ENCODE results near the gene RASSF5. TPM values are rescaled to one million over a fixed set of nuclear protein-coding genes. Genes with fewer than 3 reads are reported as not detected.
A peak's percentile ranks its signal among the peaks of the same experiment; 100 is the strongest.

Gene RASSF5
- total and polyA plus RNA-seq, 2 of the 13 experiments (the other 11 are each of a cell fraction or from before 2014, with no cell fraction given), result 0.18 to 0.40 TPM

DNA sequence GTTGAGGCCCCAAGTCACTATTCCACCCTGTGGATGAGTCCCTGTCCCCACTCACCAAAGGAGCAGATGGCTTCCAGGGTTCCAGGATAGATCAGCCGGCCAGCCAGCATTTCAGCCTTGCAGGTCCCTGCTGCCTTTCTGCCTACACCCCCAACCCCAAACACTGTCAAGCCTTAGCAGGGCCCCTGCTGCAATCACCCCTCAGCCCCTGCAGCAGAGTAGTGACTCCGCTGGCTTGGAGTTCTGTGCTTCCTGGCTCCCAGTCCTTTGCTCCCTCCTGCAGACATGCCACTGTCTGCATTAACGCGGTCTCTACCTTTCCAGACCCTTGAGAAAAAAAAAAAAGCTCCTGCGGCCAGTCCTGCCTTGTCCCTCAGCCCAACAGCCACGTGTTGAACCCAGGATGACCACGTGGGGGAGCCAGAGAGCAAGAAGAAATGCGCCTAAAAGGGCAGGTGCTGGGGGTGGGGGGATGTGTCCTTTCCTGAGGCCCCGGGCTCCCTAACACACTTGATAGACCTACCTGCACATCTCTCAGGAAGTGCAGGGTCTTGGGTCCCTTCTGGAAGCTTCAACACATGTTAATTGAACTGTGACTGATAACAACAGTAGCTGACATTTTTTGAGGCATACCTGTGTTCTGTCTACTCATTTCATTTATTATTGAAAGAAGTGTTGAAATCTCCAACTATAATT, 37.4 kb downstream of the RASSF5 start (continued):
- TF ChIP-seq SMC3 (IDR thresholded peaks at IDR 0.05; ENCODE audit: low read length) (peak; percentile 64), ZNF687 (CRISPR knock-in tag; IDR thresholded peaks at IDR 0.05) (0 out of 2 replicates have a peak, but pooled peaks have one; percentile 14), CREB1 (IDR thresholded peaks at IDR 0.05) (no peak), CREB1 (CRISPR knock-in tag; IDR thresholded peaks at IDR 0.05) (no peak), REPIN1 (CRISPR knock-in tag; IDR thresholded peaks at IDR 0.05; ENCODE audit: borderline replicate concordance, low read depth) (no peak), ARHGAP35 (CRISPR knock-in tag; IDR thresholded peaks at IDR 0.05; ENCODE audit: borderline replicate concordance) (no peak), RAD21 (CRISPR knock-in tag; IDR thresholded peaks at IDR 0.05) (peak; percentile 38; the same call in 1 of the 2 replicates), BORCS8-MEF2B (CRISPR knock-in tag; IDR thresholded peaks at IDR 0.05) (no peak), ZNF570 (CRISPR knock-in tag; IDR thresholded peaks at IDR 0.05; ENCODE audit: borderline replicate concordance) (no peak), NFRKB (IDR thresholded peaks at IDR 0.05) (no peak), ZNF263 (CRISPR knock-in tag; IDR thresholded peaks at IDR 0.05) (0 out of 2 replicates have a peak, but pooled peaks have one; percentile 29), ZFP82 (CRISPR knock-in tag; IDR thresholded peaks at IDR 0.05; ENCODE audit: borderline replicate concordance) (no peak), NFAT5 (CRISPR knock-in tag; IDR thresholded peaks at IDR 0.05) (no peak), IRX3 (CRISPR knock-in tag; IDR thresholded peaks at IDR 0.05; ENCODE audit: borderline replicate concordance, low read depth) (no peak), RBAK (CRISPR knock-in tag; IDR thresholded peaks at IDR 0.05) (no peak), ZNF326 (CRISPR knock-in tag; IDR thresholded peaks at IDR 0.05; ENCODE audit: borderline replicate concordance) (no peak)
- TF ChIP-seq, protein P1, sequence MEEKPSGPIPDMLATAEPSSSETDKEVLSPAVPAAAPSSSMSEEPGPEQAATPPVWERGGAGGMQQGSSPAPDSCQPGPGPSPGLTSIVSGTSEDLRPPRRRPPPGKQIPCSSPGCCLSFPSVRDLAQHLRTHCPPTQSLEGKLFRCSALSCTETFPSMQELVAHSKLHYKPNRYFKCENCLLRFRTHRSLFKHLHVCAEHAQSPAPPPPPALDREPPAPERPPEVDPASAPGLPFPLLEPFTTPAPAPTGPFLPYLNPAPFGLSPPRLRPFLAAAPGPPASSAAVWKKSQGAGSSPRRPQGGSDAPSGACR (CRISPR knock-in tag; IDR thresholded peaks at IDR 0.05), result no peak
- TF ChIP-seq, protein P2, sequence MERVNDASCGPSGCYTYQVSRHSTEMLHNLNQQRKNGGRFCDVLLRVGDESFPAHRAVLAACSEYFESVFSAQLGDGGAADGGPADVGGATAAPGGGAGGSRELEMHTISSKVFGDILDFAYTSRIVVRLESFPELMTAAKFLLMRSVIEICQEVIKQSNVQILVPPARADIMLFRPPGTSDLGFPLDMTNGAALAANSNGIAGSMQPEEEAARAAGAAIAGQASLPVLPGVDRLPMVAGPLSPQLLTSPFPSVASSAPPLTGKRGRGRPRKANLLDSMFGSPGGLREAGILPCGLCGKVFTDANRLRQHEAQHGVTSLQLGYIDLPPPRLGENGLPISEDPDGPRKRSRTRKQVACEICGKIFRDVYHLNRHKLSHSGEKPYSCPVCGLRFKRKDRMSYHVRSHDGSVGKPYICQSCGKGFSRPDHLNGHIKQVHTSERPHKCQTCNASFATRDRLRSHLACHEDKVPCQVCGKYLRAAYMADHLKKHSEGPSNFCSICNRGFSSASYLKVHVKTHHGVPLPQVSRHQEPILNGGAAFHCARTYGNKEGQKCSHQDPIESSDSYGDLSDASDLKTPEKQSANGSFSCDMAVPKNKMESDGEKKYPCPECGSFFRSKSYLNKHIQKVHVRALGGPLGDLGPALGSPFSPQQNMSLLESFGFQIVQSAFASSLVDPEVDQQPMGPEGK (CRISPR knock-in tag; IDR thresholded peaks at IDR 0.05), result peak; percentile 58
